ENCODE measurements around the gene PLCH2. TPM values are rescaled to one million over a fixed set of nuclear protein-coding genes. Genes with fewer than 3 reads are reported as not detected.
"Not testable (repeated sequence)": the region's sequence is repeated elsewhere in the genome, so short reads cannot be mapped to it uniquely, and the experiment has no call there.

Gene PLCH2
- total RNA-seq, 2 experiments from 2014 or later, result 8.9 to 10.3 TPM

GRCh38 chr1:2435091-2435490, 41.0 kb upstream of the PLCH2 start:
- no peaks in the 10 kb centered on the region for H3K27me3 Mint-ChIP-seq
- no peak overlapping the region for H3K27ac Mint-ChIP-seq
- H3K4me1 Mint-ChIP-seq (ENCODE audit: low read depth), result no peaks in the 10 kb centered on the region
- ChIA-PET CTCF (interaction anchor here (1.2 kb wide), 1 partner anchor 22 kb away, joined by 3 read pairs; no protein-coding TSS in a partner anchor), POLR2A (no interaction called here)
- H3K4me3 Mint-ChIP-seq, result no peak overlapping the region
- peaks cover 5% of the 10 kb centered on the region for H3K9me3 Mint-ChIP-seq
- intact Hi-C loops (cut with micrococcal nuclease), result no loop called here
- DNase-seq, result no peak
- no peaks in the 10 kb centered on the region for H3K36me3 Mint-ChIP-seq

- intact Hi-C loops (cut with micrococcal nuclease), result no loop called here
- H3K27ac Mint-ChIP-seq, result no peak overlapping the region
- no peak for DNase-seq
- no peaks in the 10 kb centered on the region for H3K4me1 Mint-ChIP-seq (ENCODE audit: low read depth)
- no peak overlapping the region for H3K4me3 Mint-ChIP-seq
- ChIA-PET CTCF (no interaction called here), POLR2A (no interaction called here)
- H3K36me3 Mint-ChIP-seq, result no peaks in the 10 kb centered on the region
- H3K27me3 Mint-ChIP-seq, result no peaks in the 10 kb centered on the region
- H3K9me3 Mint-ChIP-seq, result no peaks in the 10 kb centered on the region
Measured at GRCh38 chr1:2435746-2436355, 40.2 kb upstream of the PLCH2 start.

DNA sequence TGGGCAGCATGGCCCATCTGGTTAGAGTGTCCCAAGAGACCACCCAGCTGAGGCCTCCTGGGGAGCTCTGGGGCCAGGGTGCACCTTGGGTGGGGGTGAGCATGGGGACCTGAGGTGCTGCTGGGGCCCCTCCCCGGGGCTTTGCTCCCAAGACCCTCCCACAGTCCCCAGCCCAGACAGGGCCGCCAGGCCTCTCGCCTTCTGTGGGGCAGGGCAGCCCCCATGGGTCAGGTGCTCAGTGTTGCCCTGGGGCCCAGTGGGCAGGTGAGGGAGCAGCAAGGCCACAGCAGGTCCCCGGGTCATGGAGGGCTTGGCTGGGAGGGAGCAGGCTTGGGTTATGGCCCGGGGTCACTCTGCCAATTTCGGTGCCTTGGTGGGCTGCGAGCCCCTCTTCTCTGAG, 39.2 kb upstream of the PLCH2 start:
- no peak for DNase-seq
- intact Hi-C loops (cut with micrococcal nuclease), result no loop called here
- CTCF ChIA-PET, result no interaction called here
- Mint-ChIP-seq H3K36me3 (no peaks in the 10 kb centered on the region), H3K4me3 (no peak overlapping the region), H3K4me1 (ENCODE audit: low read depth) (no peaks in the 10 kb centered on the region), H3K27me3 (no peaks in the 10 kb centered on the region), H3K9me3 (no peaks in the 10 kb centered on the region), H3K27ac (no peak overlapping the region)
- POLR2A ChIA-PET, result no interaction called here

- Mint-ChIP-seq H3K36me3 (no peaks in the 10 kb centered on the region), H3K27me3 (peaks cover 1% of the 10 kb centered on the region), H3K4me3 (no peak overlapping the region), H3K27ac (no peak overlapping the region), H3K9me3 (no peaks in the 10 kb centered on the region), H3K4me1 (ENCODE audit: low read depth) (no peaks in the 10 kb centered on the region)
- ChIA-PET POLR2A (no interaction called here), CTCF (no interaction called here)
- no peak for DNase-seq
- intact Hi-C loops (cut with micrococcal nuclease), result no loop called here
Measured at GRCh38 chr1:2437617-2438016, 38.5 kb upstream of the PLCH2 start.

DNA sequence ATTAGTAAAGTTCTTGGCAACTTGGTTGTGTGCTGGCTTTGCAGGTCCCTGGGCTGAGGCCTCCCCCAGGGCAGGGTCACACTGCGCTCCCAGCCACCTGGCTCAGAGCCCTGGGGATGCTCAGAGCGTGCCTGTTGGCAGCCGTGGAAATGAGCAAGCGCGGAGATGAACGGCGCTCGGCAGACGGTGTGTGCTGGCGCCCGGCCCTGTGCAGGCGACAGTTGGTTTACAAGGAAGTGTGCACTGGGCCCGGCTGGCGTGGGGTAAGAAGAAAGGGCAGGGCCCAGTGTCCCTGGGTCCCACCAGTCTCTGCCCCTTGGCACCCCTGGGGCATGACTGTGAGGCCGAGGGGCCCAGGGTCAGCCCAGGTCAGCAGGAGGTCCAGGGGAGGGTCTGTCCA, 38.1 kb upstream of the PLCH2 start:
- CTCF ChIA-PET, result no interaction called here
- Mint-ChIP-seq H3K36me3 (no peaks in the 10 kb centered on the region), H3K27ac (no peak overlapping the region), H3K4me1 (ENCODE audit: low read depth) (no peaks in the 10 kb centered on the region), H3K9me3 (no peaks in the 10 kb centered on the region), H3K27me3 (peaks cover 2% of the 10 kb centered on the region), H3K4me3 (no peak overlapping the region)
- POLR2A ChIA-PET, result no interaction called here
- intact Hi-C loops (cut with micrococcal nuclease), result no loop called here
- no peak for DNase-seq

- H3K4me1 Mint-ChIP-seq (ENCODE audit: low read depth), result no peaks in the 10 kb centered on the region
- ChIA-PET CTCF (no interaction called here), POLR2A (no interaction called here)
- H3K36me3 Mint-ChIP-seq, result no peaks in the 10 kb centered on the region
- no peak for DNase-seq
- no peak overlapping the region for H3K27ac Mint-ChIP-seq
- no peaks in the 10 kb centered on the region for H3K9me3 Mint-ChIP-seq
- H3K27me3 Mint-ChIP-seq, result peaks cover 3% of the 10 kb centered on the region
- no peak overlapping the region for H3K4me3 Mint-ChIP-seq
- intact Hi-C loops (cut with micrococcal nuclease), result no loop called here
Measured at GRCh38 chr1:2438641-2439040, 37.4 kb upstream of the PLCH2 start.

DNA sequence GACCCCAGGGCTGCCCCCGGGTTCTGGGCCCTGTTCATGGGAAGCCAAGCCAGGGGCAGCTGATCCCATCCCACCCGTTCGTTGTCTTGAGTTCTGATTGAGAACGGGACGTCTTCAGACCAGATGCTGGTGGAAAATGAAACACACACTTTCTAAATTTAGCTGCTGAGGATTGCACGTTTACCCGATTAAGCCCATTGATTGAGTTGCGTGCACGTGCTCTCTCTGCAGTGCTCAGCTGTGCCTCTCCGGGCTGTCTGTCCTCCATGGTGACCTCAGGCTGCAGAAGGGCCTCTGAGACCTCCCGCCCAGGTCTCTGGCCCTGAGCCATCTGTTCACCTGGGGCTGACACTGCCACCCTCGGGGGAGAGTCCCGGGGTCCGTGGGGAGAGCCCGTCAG, 36.7 kb upstream of the PLCH2 start:
- ChIA-PET CTCF (no interaction called here), POLR2A (no interaction called here)
- intact Hi-C loops (cut with micrococcal nuclease), result no loop called here
- Mint-ChIP-seq H3K4me3 (no peak overlapping the region), H3K27ac (no peak overlapping the region), H3K27me3 (peaks cover 5% of the 10 kb centered on the region), H3K4me1 (ENCODE audit: low read depth) (no peaks in the 10 kb centered on the region), H3K36me3 (no peaks in the 10 kb centered on the region), H3K9me3 (no peaks in the 10 kb centered on the region)
- no peak for DNase-seq

GRCh38 chr1:2440346-2440745, 35.7 kb upstream of the PLCH2 start:
- POLR2A ChIA-PET; H3K4me1 Mint-ChIP-seq (ENCODE audit: low read depth); H3K9me3 Mint-ChIP-seq; H3K27ac Mint-ChIP-seq; intact Hi-C loops (cut with micrococcal nuclease); CTCF ChIA-PET; H3K36me3 Mint-ChIP-seq; H3K4me3 Mint-ChIP-seq: not testable (repeated sequence)
- H3K27me3 Mint-ChIP-seq, result peaks cover 13% of the 10 kb centered on the region
- DNase-seq, result peak; percentile 15

DNA sequence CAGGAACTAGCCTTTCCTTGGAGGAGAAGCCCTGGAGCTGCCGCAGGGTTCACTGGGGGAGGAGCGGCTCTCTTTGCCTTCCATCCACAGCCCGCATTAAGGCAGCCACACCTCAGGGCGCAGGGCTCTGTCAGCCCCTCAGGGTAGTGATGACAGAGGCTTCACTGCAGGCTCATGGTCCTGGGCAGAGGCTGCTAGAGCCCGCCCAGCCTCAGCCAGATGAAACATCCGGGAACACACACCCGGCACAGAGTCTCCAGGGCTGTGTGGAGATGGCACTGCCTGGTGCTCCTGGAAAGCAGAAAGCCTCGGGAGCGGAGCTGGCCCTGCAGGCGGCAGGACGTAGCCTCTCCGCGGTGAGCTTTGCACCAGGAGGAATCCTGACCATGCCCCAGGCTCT, 34.3 kb upstream of the PLCH2 start:
- CTCF ChIA-PET, result interaction anchor here (0.9 kb wide), 1 partner anchor 267 kb away, joined by 3 read pairs; no protein-coding TSS in a partner anchor
- H3K27ac Mint-ChIP-seq, result no peak overlapping the region

DNA sequence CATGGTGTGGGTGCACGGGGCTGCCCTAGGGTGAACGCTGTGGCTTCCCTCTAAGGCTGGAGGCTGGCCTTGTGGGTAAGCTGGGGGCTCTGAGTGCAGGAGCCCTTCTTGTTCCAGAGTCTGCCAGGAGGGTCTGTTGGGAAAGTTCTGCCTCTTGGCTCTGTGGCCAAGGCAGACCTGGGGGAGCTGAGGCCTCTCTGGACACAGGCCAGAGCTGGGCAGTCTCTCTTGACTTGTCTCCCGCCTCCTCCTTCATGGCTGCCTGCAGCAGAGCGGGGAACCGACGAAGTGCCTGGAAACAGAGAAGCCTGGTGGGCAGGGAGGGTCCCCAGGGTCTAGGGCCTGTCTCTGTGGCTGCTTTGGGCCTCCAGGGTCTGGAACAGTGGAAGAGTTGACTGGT, 33.4 kb upstream of the PLCH2 start:
- no peaks in the 10 kb centered on the region for H3K36me3 Mint-ChIP-seq
- ChIA-PET POLR2A (no interaction called here), CTCF (no interaction called here)
- no peak for DNase-seq
- H3K4me1 Mint-ChIP-seq (ENCODE audit: low read depth), result no peaks in the 10 kb centered on the region
- intact Hi-C loops (cut with micrococcal nuclease), result no loop called here
- H3K4me3 Mint-ChIP-seq, result no peak overlapping the region
- no peak overlapping the region for H3K27ac Mint-ChIP-seq
- peaks cover 13% of the 10 kb centered on the region for H3K27me3 Mint-ChIP-seq
- H3K9me3 Mint-ChIP-seq, result no peaks in the 10 kb centered on the region

More for the DNA sequence above, 34.3 kb upstream of the PLCH2 start:
- Mint-ChIP-seq H3K27me3 (peaks cover 13% of the 10 kb centered on the region), H3K4me1 (ENCODE audit: low read depth) (no peaks in the 10 kb centered on the region), H3K9me3 (no peaks in the 10 kb centered on the region), H3K36me3 (no peaks in the 10 kb centered on the region), H3K4me3 (no peak overlapping the region)
- DNase-seq, result no peak
- intact Hi-C loops (cut with micrococcal nuclease), result no loop called here
- POLR2A ChIA-PET, result no interaction called here

DNA sequence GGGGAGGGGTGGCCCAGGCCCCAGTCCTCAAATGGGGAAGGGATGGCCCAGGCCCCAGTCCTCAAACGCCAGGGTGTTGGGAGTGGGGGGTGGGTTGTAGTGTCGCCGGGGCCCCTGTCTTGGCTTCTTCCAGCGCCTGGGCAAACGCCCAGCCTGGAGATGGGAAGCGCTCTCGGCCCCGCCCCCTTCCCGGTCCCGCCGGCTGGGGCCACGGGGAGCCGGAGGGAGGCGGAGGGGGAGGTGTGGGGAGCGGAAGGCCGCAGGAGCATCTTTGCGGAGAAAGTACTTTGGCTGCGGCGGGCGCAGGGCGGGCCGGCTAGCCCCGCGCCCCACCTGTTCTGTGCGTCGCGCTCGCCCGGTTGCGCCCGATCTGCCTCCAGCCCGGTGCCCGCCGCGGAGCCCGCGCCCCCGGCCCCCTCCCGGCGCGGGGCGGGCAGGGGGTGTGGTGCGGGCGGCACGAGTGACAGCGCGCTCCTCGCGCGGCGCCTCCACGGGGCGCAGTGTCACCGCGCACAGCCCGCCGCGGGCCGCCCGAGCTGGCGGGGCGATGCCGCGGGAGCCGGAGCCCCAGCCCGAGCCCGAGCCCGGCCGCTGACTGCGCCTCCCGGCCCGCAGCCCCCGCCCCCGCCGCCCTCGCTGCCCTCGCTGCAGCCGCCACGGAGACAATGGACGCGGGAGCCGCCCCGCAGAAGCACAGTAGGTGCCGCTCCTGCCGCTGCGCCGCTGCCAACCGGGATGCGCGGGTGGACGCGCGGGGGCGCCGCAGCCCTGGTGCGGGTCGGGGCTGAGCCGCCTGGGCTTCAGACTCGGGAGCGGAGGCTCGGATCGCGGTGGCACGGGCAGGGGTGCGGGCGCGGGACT, 32.6 kb upstream of the PLCH2 start:
- ChIA-PET CTCF (interaction anchor here (1.3 to 1.5 kb wide), 2 partner anchors 83 to 105 kb away, joined by 4 to 6 read pairs; partner anchors contain the start of gene PANK4), POLR2A (no interaction called here)
- Mint-ChIP-seq H3K9me3 (no peaks in the 10 kb centered on the region), H3K4me3 (no peak overlapping the region), H3K4me1 (ENCODE audit: low read depth) (no peaks in the 10 kb centered on the region), H3K27ac (no peak overlapping the region), H3K36me3 (no peaks in the 10 kb centered on the region), H3K27me3 (peaks cover 13% of the 10 kb centered on the region)
- DNase-seq, result peak; percentile 53
- intact Hi-C loops (cut with micrococcal nuclease), result no loop called here

GRCh38 chr1:2444138-2444591, 31.9 kb upstream of the PLCH2 start:
- DNase-seq, result no peak
- Mint-ChIP-seq H3K27me3 (peaks cover 13% of the 10 kb centered on the region), H3K4me3 (no peak overlapping the region), H3K27ac (no peak overlapping the region), H3K4me1 (ENCODE audit: low read depth) (no peaks in the 10 kb centered on the region), H3K9me3 (no peaks in the 10 kb centered on the region), H3K36me3 (no peaks in the 10 kb centered on the region)
- POLR2A ChIA-PET, result no interaction called here
- CTCF ChIA-PET, result interaction anchor here (1.3 to 1.5 kb wide), 2 partner anchors 82 to 104 kb away, joined by 4 to 6 read pairs; partner anchors contain the start of gene PANK4
- intact Hi-C loops (cut with micrococcal nuclease), result no loop called here

All from activated CD4-positive, alpha-beta memory T cell treated with anti-CD3 and anti-CD28 coated beads for 36 hours (primary cell).